ENCODE measurements around the gene CELF2.

The CELF2 gene

GRCh38 chr10:11260170-11260569 lies 242.5 kb downstream of the CELF2 start:
- Histone ChIP-seq H3K9ac (ENCODE audit: low read length) (no peak overlapping the region), H3K27me3 (ENCODE audit: low read length) (no peaks in the 10 kb centered on the region), H3K4me3 (ENCODE audit: insufficient read depth, low read length, poor library complexity, severe bottlenecking) (no peak overlapping the region), H3K36me3 (ENCODE audit: low read length) (0 out of 2 replicates have a peak, but pooled peaks cover 3% of the 10 kb centered on the region), H3F3A (ENCODE audit: insufficient read depth) (no peaks in the 10 kb centered on the region), H3K79me2 (ENCODE audit: insufficient read depth, low read length) (no peaks in the 10 kb centered on the region), H3K9me2 (replicated peaks; ENCODE audit: insufficient read depth, low read length) (no peaks in the 10 kb centered on the region), H2AFZ (ENCODE audit: low read depth, low read length, severe bottlenecking) (no peak overlapping the region), H3K4me2 (ENCODE audit: low read depth, low read length, poor library complexity, severe bottlenecking) (no peak overlapping the region), H4K20me1 (ENCODE audit: low read depth, low read length) (no peaks in the 10 kb centered on the region), H3K9me3 (ENCODE audit: insufficient read depth, low read length) (no peaks in the 10 kb centered on the region), H3K27ac (ENCODE audit: low read depth, low read length) (no peak overlapping the region)
- TF ChIP-seq CTCF (IDR thresholded peaks at IDR 0.05; ENCODE audit: insufficient read depth, low read length, poor library complexity, severe bottlenecking) (no peak), EZH2phosphoT487 (conservative IDR thresholded peaks at IDR 0.05; ENCODE audit: low read length) (no peak)

DNA sequence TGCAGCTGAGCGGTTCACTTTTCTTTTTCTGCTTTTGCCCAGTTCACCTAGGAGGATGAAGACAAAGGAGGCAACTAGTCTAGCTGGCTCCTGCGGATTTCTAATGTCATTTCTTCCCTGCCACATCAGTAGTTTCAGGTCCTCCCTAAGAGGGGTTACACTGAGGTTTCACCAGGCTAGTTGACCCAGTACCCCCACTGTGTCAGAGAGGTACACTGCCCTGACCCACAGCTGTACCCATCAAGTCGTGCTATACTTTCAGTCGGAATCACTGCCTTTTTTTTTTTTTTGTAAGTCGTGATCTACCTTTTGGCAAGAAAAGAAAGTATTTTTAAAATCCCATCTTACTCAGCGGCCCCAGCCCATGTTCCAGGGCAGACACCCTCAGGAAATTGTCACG lies 243.5 kb downstream of the CELF2 start:
- Histone ChIP-seq H3K9ac (ENCODE audit: low read length) (no peak overlapping the region), H3K9me2 (replicated peaks; ENCODE audit: insufficient read depth, low read length) (no peaks in the 10 kb centered on the region), H3K4me2 (ENCODE audit: low read depth, low read length, poor library complexity, severe bottlenecking) (no peak overlapping the region), H4K20me1 (ENCODE audit: low read depth, low read length) (no peaks in the 10 kb centered on the region), H3K27ac (ENCODE audit: low read depth, low read length) (no peak overlapping the region), H3F3A (ENCODE audit: insufficient read depth) (no peaks in the 10 kb centered on the region), H3K79me2 (ENCODE audit: insufficient read depth, low read length) (no peaks in the 10 kb centered on the region), H2AFZ (ENCODE audit: low read depth, low read length, severe bottlenecking) (no peak overlapping the region), H3K9me3 (ENCODE audit: insufficient read depth, low read length) (no peaks in the 10 kb centered on the region), H3K4me3 (ENCODE audit: insufficient read depth, low read length, poor library complexity, severe bottlenecking) (no peak overlapping the region), H3K27me3 (ENCODE audit: low read length) (no peaks in the 10 kb centered on the region), H3K36me3 (ENCODE audit: low read length) (0 out of 2 replicates have a peak, but pooled peaks cover 3% of the 10 kb centered on the region)
- TF ChIP-seq EZH2phosphoT487 (conservative IDR thresholded peaks at IDR 0.05; ENCODE audit: low read length) = no peak
- TF ChIP-seq CTCF (IDR thresholded peaks at IDR 0.05; ENCODE audit: insufficient read depth, low read length, poor library complexity, severe bottlenecking) = no peak

GRCh38 chr10:11261687-11262493 lies 244.2 kb downstream of the CELF2 start:
- no peaks in the 10 kb centered on the region for H3F3A ChIP-seq (ENCODE audit: insufficient read depth)
- no peaks in the 10 kb centered on the region for H3K79me2 ChIP-seq (ENCODE audit: insufficient read depth, low read length)
- no peaks in the 10 kb centered on the region for H3K9me3 ChIP-seq (ENCODE audit: insufficient read depth, low read length)
- H2AFZ ChIP-seq (ENCODE audit: low read depth, low read length, severe bottlenecking) = no peak overlapping the region
- H3K9ac ChIP-seq (ENCODE audit: low read length) = no peak overlapping the region
- H3K4me3 ChIP-seq (ENCODE audit: insufficient read depth, low read length, poor library complexity, severe bottlenecking) = no peak overlapping the region
- 0 out of 2 replicates have a peak, but pooled peaks cover 3% of the 10 kb centered on the region for H3K36me3 ChIP-seq (ENCODE audit: low read length)
- H3K4me2 ChIP-seq (ENCODE audit: low read depth, low read length, poor library complexity, severe bottlenecking) = no peak overlapping the region
- H3K9me2 ChIP-seq (replicated peaks; ENCODE audit: insufficient read depth, low read length) = no peaks in the 10 kb centered on the region
- TF ChIP-seq EZH2phosphoT487 (conservative IDR thresholded peaks at IDR 0.05; ENCODE audit: low read length) = no peak
- TF ChIP-seq CTCF (IDR thresholded peaks at IDR 0.05; ENCODE audit: insufficient read depth, low read length, poor library complexity, severe bottlenecking) = no peak
- H3K27me3 ChIP-seq (ENCODE audit: low read length) = no peaks in the 10 kb centered on the region
- no peak overlapping the region for H3K27ac ChIP-seq (ENCODE audit: low read depth, low read length)
- no peaks in the 10 kb centered on the region for H4K20me1 ChIP-seq (ENCODE audit: low read depth, low read length)

All from SU-DHL-6 (cell line).